Trophoblast cell (in vitro differentiated cells and primary cell): ENCODE data around the gene CGGBP1.

Source experiments
- DNase-seq, 2 donors: peaks; one replicate each; pipeline ENCODE4 v3.0.0-alpha.2; 2016
- H2AFZ ChIP-seq: 2 replicates; pipeline ENCODE4 v1.6.1; 2013; ENCODE audit warnings: low read length, moderate library complexity, mild to moderate bottlenecking; ENCODE audit not compliant: insufficient read depth, poor library complexity
- H2AK5ac ChIP-seq: 2 replicates; pipeline ENCODE4 v1.6.1; 2013; ENCODE audit warnings: mild to moderate bottlenecking, low read length
- H2BK120ac ChIP-seq: 2 replicates; pipeline ENCODE4 v1.6.1; 2013; ENCODE audit warnings: low read length, mild to moderate bottlenecking, moderate library complexity; ENCODE audit not compliant: insufficient read depth, poor library complexity
- H2BK12ac ChIP-seq: 2 replicates; pipeline ENCODE4 v1.6.1; 2013; ENCODE audit warnings: mild to moderate bottlenecking, low read length, moderate library complexity
- H2BK5ac ChIP-seq: 2 replicates; pipeline ENCODE4 v1.6.1; 2013; ENCODE audit warnings: low read length, low read depth, moderate library complexity, mild to moderate bottlenecking; ENCODE audit not compliant: poor library complexity
- H3K14ac ChIP-seq: 2 replicates; pipeline ENCODE4 v1.6.1; 2013; ENCODE audit warnings: mild to moderate bottlenecking, low read length
- H3K18ac ChIP-seq: 2 replicates; pipeline ENCODE4 v1.6.1; 2013; ENCODE audit warnings: mild to moderate bottlenecking, low read length
- H3K23ac ChIP-seq: 2 replicates; pipeline ENCODE4 v1.6.1; 2013; ENCODE audit warnings: low read length
- H3K27ac ChIP-seq: 2 replicates; pipeline ENCODE4 v1.5.1; 2013; ENCODE audit warnings: low read depth, mild to moderate bottlenecking, inconsistent platforms, low read length, moderate library complexity
- H3K27me3 ChIP-seq: 2 replicates; pipeline ENCODE4 v1.6.1; 2013; ENCODE audit warnings: inconsistent platforms, mild to moderate bottlenecking, low read length, moderate library complexity; ENCODE audit not compliant: insufficient read depth
- H3K36me3 ChIP-seq, 2 experiments: 1 replicate in 1 of 2; 2 replicates in 1 of 2; pipeline ENCODE4 v1.6.1; 2013; ENCODE audit warnings: low read length in 2 of 2, mild to moderate bottlenecking in 2 of 2, moderate library complexity in 1 of 2; ENCODE audit not compliant: insufficient read depth in 2 of 2, control insufficient read depth in 1 of 2
- H3K4ac ChIP-seq: 2 replicates; pipeline ENCODE4 v1.6.1; 2013; ENCODE audit warnings: low read depth, mild to moderate bottlenecking, low read length, moderate library complexity
- H3K4me1 ChIP-seq, 2 experiments: 1 replicate in 1 of 2; 2 replicates in 1 of 2; pipeline ENCODE4 v1.6.1; 2013; ENCODE audit warnings: low read length in 2 of 2, mild to moderate bottlenecking in 2 of 2, moderate library complexity in 1 of 2; ENCODE audit not compliant: insufficient read depth in 2 of 2, control insufficient read depth in 1 of 2
- H3K4me2 ChIP-seq: 2 replicates; pipeline ENCODE4 v1.6.1; 2013; ENCODE audit warnings: inconsistent platforms, mild to moderate bottlenecking, low read length, moderate library complexity
- H3K4me3 ChIP-seq: 2 replicates; pipeline ENCODE4 v1.5.1; 2013; ENCODE audit warnings: mild to moderate bottlenecking, low read depth, low read length, inconsistent platforms
- H3K79me1 ChIP-seq: one replicate; pipeline ENCODE4 v1.6.1; 2013; ENCODE audit warnings: low read length
- H3K79me2 ChIP-seq: 2 replicates; pipeline ENCODE4 v1.6.1; 2013; ENCODE audit warnings: low read length, mild to moderate bottlenecking; ENCODE audit not compliant: control insufficient read depth, insufficient read depth, poor library complexity
- H3K9ac ChIP-seq: 2 replicates; pipeline ENCODE4 v1.6.1; 2013; ENCODE audit warnings: mild to moderate bottlenecking, low read length
- H3K9me3 ChIP-seq: 2 replicates; pipeline ENCODE4 v1.6.1; 2013; ENCODE audit warnings: low read depth, mild to moderate bottlenecking, control low read depth, inconsistent platforms, low read length; ENCODE audit not compliant: insufficient read depth
- H4K12ac ChIP-seq: 2 replicates; pipeline ENCODE4 v1.6.1; 2013; ENCODE audit warnings: low read depth, mild to moderate bottlenecking, low read length, moderate library complexity
- H4K8ac ChIP-seq: 2 replicates; pipeline ENCODE4 v1.6.1; 2013; ENCODE audit warnings: low read depth, mild to moderate bottlenecking, low read length, moderate library complexity
- H4K91ac ChIP-seq: one replicate; pipeline ENCODE4 v1.6.1; 2013; ENCODE audit warnings: low read depth, mild to moderate bottlenecking, low read length, moderate library complexity
- WGBS: extraction: QIAGEN DNeasy Blood & Tissue Kit; methylation state at CpG from one replicate; pipeline ENCODE4 v1.1.7; 2013; ENCODE audit warnings: missing lambda C conversion rate; ENCODE audit not compliant: insufficient read length, insufficient coverage; ENCODE audit errors: extremely low coverage; 5-methylcytosine and 5-hydroxymethylcytosine counted together

CGGBP1 gene

GRCh38 chr3:88013592-88013991 lies 45.2 kb downstream of the CGGBP1 start:
- Histone ChIP-seq H2BK120ac (no peak overlapping the region), H3K27me3 (no peaks in the 10 kb centered on the region), H3K4me1 (no peaks in the 10 kb centered on the region), H3K79me1 (no peaks in the 10 kb centered on the region), H2AFZ (no peak overlapping the region), H4K8ac (no peak overlapping the region), H2AK5ac (no peak overlapping the region), H3K4ac (no peak overlapping the region), H3K79me2 (no peaks in the 10 kb centered on the region), H3K14ac (no peak overlapping the region), H4K91ac (no peak overlapping the region), H2BK5ac (no peak overlapping the region), H4K12ac (no peak overlapping the region), H3K4me2 (no peak overlapping the region), H3K23ac (no peak overlapping the region), H2BK12ac (no peak overlapping the region), H3K9ac (no peak overlapping the region), H3K9me3 (no peaks in the 10 kb centered on the region), H3K18ac (no peak overlapping the region), H3K36me3 (no peaks in the 10 kb centered on the region), H3K27ac (no peak overlapping the region), H3K4me3 (no peak overlapping the region)
- no peak for DNase-seq
- WGBS: no CpG with 5 or more reads among the region's 2 CpGs

- WGBS: no CpG with 5 or more reads among the region's 5 CpGs
- Histone ChIP-seq H3K79me1 (no peaks in the 10 kb centered on the region), H4K12ac (no peak overlapping the region), H2BK5ac (no peak overlapping the region), H2BK12ac (no peak overlapping the region), H3K36me3 (no peaks in the 10 kb centered on the region), H3K14ac (no peak overlapping the region), H3K4me1 (no peaks in the 10 kb centered on the region), H2AFZ (no peak overlapping the region), H3K23ac (no peak overlapping the region), H3K4me3 (no peak overlapping the region), H3K79me2 (no peaks in the 10 kb centered on the region), H3K9ac (no peak overlapping the region), H4K8ac (no peak overlapping the region), H3K4ac (no peak overlapping the region), H3K4me2 (no peak overlapping the region), H3K9me3 (no peaks in the 10 kb centered on the region), H3K18ac (no peak overlapping the region), H3K27ac (no peak overlapping the region), H2BK120ac (no peak overlapping the region), H2AK5ac (no peak overlapping the region), H3K27me3 (no peaks in the 10 kb centered on the region), H4K91ac (no peak overlapping the region)
- no peak for DNase-seq
Observed at GRCh38 chr3:88010810-88011209, 48.0 kb downstream of the CGGBP1 start.

GRCh38 chr3:88009066-88009465 lies 49.7 kb downstream of the CGGBP1 start:
- H3K9me3 ChIP-seq: no peaks in the 10 kb centered on the region

GRCh38 chr3:88005066-88005465 lies 53.7 kb downstream of the CGGBP1 start:
- Histone ChIP-seq H3K79me1 (no peaks in the 10 kb centered on the region), H2AK5ac (no peak overlapping the region), H4K8ac (no peak overlapping the region), H2BK5ac (no peak overlapping the region), H2AFZ (no peak overlapping the region), H4K91ac (no peak overlapping the region), H3K9me3 (no peaks in the 10 kb centered on the region), H3K4me2 (no peak overlapping the region), H3K4me1 (no peaks in the 10 kb centered on the region), H3K23ac (no peak overlapping the region), H3K4me3 (no peak overlapping the region), H2BK120ac (no peak overlapping the region), H3K9ac (no peak overlapping the region), H3K36me3 (no peaks in the 10 kb centered on the region), H3K79me2 (no peaks in the 10 kb centered on the region), H3K18ac (no peak overlapping the region), H4K12ac (no peak overlapping the region), H3K4ac (no peak overlapping the region), H3K27ac (no peak overlapping the region), H2BK12ac (no peak overlapping the region), H3K14ac (no peak overlapping the region), H3K27me3 (no peaks in the 10 kb centered on the region)
- DNase-seq: peak in 1 of 2 donors; percentile 47
- WGBS: no CpG with 5 or more reads among the region's 2 CpGs

More at GRCh38 chr3:88009066-88009465, 49.7 kb downstream of the CGGBP1 start:
- Histone ChIP-seq H3K27ac (no peak overlapping the region), H3K23ac (no peak overlapping the region), H3K79me2 (no peaks in the 10 kb centered on the region), H3K36me3 (no peaks in the 10 kb centered on the region), H4K8ac (no peak overlapping the region), H4K12ac (no peak overlapping the region), H3K18ac (no peak overlapping the region), H4K91ac (no peak overlapping the region), H3K4me2 (no peak overlapping the region), H3K4me1 (no peaks in the 10 kb centered on the region), H3K9ac (no peak overlapping the region), H3K4me3 (no peak overlapping the region), H3K4ac (no peak overlapping the region), H2AK5ac (no peak overlapping the region), H3K14ac (no peak overlapping the region), H3K27me3 (no peaks in the 10 kb centered on the region), H2BK12ac (no peak overlapping the region), H2AFZ (no peak overlapping the region), H2BK5ac (no peak overlapping the region), H3K79me1 (no peaks in the 10 kb centered on the region), H2BK120ac (no peak overlapping the region)
- WGBS: no CpG with 5 or more reads among the region's 2 CpGs
- DNase-seq: no peak
